SK-N-SH treated with all-trans-retinoic acid at 6 μM for 48 hours (cell line): ENCODE measurements around the gene ABHD8.

ENCODE experiments used
- ATAC-seq: fragments of 200-7000 bp; cut with Tn5 transposase; 3 replicates; pipeline ENCODE4 v1.9.1; 2020; ENCODE audit warnings: mild to moderate bottlenecking, moderate library complexity
- BACH2 ChIP-seq: fragments of 250-450 bp; sonication (Bioruptor Pico); IDR thresholded peaks from 2 replicates; pipeline ENCODE4 v1.9.0; 2021; ENCODE audit warnings: mild to moderate bottlenecking, borderline replicate concordance
- CSDC2 ChIP-seq: fragments of 250-450 bp; sonication (Bioruptor Pico); IDR thresholded peaks from 2 replicates; pipeline ENCODE4 v1.5.0; 2020; ENCODE audit warnings: mild to moderate bottlenecking, moderate library complexity
- ESRRG ChIP-seq: fragments of 250-450 bp; sonication (Bioruptor Pico); IDR thresholded peaks from 2 replicates; pipeline ENCODE4 v1.6.1; 2021; ENCODE audit warnings: mild to moderate bottlenecking
- GLIS3 ChIP-seq: fragments of 250-450 bp; sonication (Bioruptor Pico); IDR thresholded peaks from 2 replicates; pipeline ENCODE4 v1.5.0; 2020; ENCODE audit warnings: mild to moderate bottlenecking, moderate library complexity
- ISL1 ChIP-seq: fragments of 250-450 bp; sonication (Bioruptor Pico); IDR thresholded peaks from 2 replicates; pipeline ENCODE4 v2.1.2; 2022; ENCODE audit warnings: mild to moderate bottlenecking, moderate library complexity
- OSR1 ChIP-seq: fragments of 250-450 bp; sonication (Bioruptor Pico); IDR thresholded peaks from 2 replicates; pipeline ENCODE4 v1.8.0; 2022; ENCODE audit warnings: moderate library complexity, mild to moderate bottlenecking, inconsistent platforms
- PPARA ChIP-seq: fragments of 250-450 bp; sonication (Bioruptor Pico); IDR thresholded peaks from 2 replicates; pipeline ENCODE4 v1.5.0; 2020; ENCODE audit warnings: mild to moderate bottlenecking, borderline replicate concordance
- RARB ChIP-seq: fragments of 250-450 bp; sonication (Bioruptor Pico); IDR thresholded peaks from 2 replicates; pipeline ENCODE4 v1.8.0; 2021; ENCODE audit warnings: mild to moderate bottlenecking, moderate library complexity
- SNAI2 ChIP-seq: fragments of 250-450 bp; sonication (Bioruptor Pico); IDR thresholded peaks from 2 replicates; pipeline ENCODE4 v1.5.0; 2020; ENCODE audit warnings: mild to moderate bottlenecking, moderate library complexity
- TCF4 ChIP-seq: fragments of 250-450 bp; sonication (Bioruptor Pico); IDR thresholded peaks from 2 replicates; pipeline ENCODE4 v1.8.0; 2021; ENCODE audit warnings: mild to moderate bottlenecking, moderate library complexity, borderline replicate concordance
- TOX ChIP-seq: fragments of 250-450 bp; sonication (Bioruptor Pico); IDR thresholded peaks from 2 replicates; pipeline ENCODE4 v1.8.0; 2021; ENCODE audit warnings: mild to moderate bottlenecking, moderate library complexity, borderline replicate concordance
- ZFP3 ChIP-seq: fragments of 250-450 bp; sonication (Bioruptor Pico); IDR thresholded peaks from 2 replicates; pipeline ENCODE4 v1.5.0; 2020; ENCODE audit warnings: mild to moderate bottlenecking, moderate library complexity
- ZFP30 ChIP-seq: fragments of 450-650 bp; formaldehyde crosslinking; IDR thresholded peaks from 2 replicates; pipeline ENCODE4 v1.5.0; 2022; ENCODE audit warnings: mild to moderate bottlenecking, moderate library complexity
- ZNF565 ChIP-seq: fragments of 450-650 bp; formaldehyde crosslinking; conservative IDR thresholded peaks from 2 replicates; pipeline ENCODE4 v1.5.0; 2020; ENCODE audit warnings: low read depth, mild to moderate bottlenecking, moderate library complexity
- ZNF8 ChIP-seq: fragments of 450-650 bp; formaldehyde crosslinking; IDR thresholded peaks from 2 replicates; pipeline ENCODE4 v1.5.0; 2020; ENCODE audit warnings: mild to moderate bottlenecking, moderate library complexity
- TF ChIP-seq, protein P1 (sequence below): fragments of 250-450 bp; sonication (Bioruptor Pico); IDR thresholded peaks from 2 replicates; pipeline ENCODE4 v1.5.1; 2021; ENCODE audit warnings: mild to moderate bottlenecking, moderate library complexity
- TF ChIP-seq, protein P2 (sequence below): fragments of 250-450 bp; sonication (Bioruptor Pico); IDR thresholded peaks from 2 replicates; pipeline ENCODE4 v1.8.0; 2021; ENCODE audit warnings: low read depth, mild to moderate bottlenecking, moderate library complexity, borderline replicate concordance
- TF ChIP-seq, protein P3 (sequence below): fragments of 250-450 bp; sonication (Bioruptor Pico); IDR thresholded peaks from 2 replicates; pipeline ENCODE4 v1.5.0; 2020; ENCODE audit warnings: mild to moderate bottlenecking, moderate library complexity
- TF ChIP-seq, protein P4 (sequence below): fragments of 250-450 bp; sonication (Bioruptor Pico); IDR thresholded peaks from 2 replicates; pipeline ENCODE4 v1.5.1; 2020; ENCODE audit warnings: low read depth, mild to moderate bottlenecking, moderate library complexity
- TF ChIP-seq, protein P5 (sequence below): fragments of 250-450 bp; sonication (Bioruptor Pico); IDR thresholded peaks from 2 replicates; pipeline ENCODE4 v1.8.0; 2020; ENCODE audit warnings: mild to moderate bottlenecking, moderate library complexity, borderline replicate concordance

Gene ABHD8

DNA sequence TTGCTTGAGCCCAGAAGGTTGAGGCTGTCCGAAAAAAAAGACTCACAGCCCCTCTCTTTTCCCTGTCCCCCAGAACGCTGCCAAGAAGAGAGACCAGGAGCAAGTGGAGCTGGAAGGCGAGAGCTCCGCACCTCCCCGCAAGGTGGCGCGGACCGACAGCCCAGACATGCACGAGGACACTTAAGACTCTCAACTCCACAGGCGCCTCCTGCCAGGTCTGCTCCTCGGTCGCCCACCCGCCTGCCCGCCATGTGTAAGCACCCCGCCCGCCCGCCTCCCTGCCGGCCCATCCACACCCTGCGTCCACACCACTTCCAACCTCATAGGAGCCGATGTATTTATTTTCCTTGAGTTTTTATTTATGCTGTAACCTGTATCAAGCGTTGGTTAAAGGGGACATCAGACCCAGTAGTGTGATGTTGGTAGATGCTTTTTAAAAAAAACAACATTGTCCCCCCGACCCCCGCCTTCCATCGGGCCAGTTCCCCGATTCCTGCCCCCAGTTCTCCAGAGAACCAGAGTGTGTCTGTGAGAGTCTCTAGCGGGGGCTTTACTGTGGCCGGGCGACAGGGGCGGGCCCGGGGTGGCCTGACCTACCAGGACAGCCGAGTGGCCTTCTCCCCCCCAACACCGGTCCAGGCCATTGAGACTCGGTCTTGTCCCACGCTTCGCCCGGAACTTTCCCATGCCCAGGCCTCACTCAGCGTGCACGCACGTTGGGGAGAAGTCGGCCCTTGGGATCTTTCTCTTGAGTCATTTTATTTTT, 16.4 kb upstream of the ABHD8 start:
- TF ChIP-seq CSDC2 (CRISPR knock-in tag) (no peak), TCF4 (CRISPR knock-in tag) (no peak), ZFP30 (no peak), OSR1 (CRISPR knock-in tag) (no peak), BACH2 (CRISPR knock-in tag) (no peak), ZNF565 (CRISPR knock-in tag) (no peak), SNAI2 (CRISPR knock-in tag) (no peak), GLIS3 (CRISPR knock-in tag) (no peak), ZNF8 (CRISPR knock-in tag) (no peak), RARB (CRISPR knock-in tag) (no peak), ZFP3 (CRISPR knock-in tag) (no peak), ESRRG (no peak)
- TF ChIP-seq, protein P1, sequence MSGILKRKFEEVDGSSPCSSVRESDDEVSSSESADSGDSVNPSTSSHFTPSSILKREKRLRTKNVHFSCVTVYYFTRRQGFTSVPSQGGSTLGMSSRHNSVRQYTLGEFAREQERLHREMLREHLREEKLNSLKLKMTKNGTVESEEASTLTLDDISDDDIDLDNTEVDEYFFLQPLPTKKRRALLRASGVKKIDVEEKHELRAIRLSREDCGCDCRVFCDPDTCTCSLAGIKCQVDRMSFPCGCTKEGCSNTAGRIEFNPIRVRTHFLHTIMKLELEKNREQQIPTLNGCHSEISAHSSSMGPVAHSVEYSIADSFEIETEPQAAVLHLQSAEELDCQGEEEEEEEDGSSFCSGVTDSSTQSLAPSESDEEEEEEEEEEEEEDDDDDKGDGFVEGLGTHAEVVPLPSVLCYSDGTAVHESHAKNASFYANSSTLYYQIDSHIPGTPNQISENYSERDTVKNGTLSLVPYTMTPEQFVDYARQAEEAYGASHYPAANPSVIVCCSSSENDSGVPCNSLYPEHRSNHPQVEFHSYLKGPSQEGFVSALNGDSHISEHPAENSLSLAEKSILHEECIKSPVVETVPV (CRISPR knock-in tag) = no peak
- TF ChIP-seq, protein P2, sequence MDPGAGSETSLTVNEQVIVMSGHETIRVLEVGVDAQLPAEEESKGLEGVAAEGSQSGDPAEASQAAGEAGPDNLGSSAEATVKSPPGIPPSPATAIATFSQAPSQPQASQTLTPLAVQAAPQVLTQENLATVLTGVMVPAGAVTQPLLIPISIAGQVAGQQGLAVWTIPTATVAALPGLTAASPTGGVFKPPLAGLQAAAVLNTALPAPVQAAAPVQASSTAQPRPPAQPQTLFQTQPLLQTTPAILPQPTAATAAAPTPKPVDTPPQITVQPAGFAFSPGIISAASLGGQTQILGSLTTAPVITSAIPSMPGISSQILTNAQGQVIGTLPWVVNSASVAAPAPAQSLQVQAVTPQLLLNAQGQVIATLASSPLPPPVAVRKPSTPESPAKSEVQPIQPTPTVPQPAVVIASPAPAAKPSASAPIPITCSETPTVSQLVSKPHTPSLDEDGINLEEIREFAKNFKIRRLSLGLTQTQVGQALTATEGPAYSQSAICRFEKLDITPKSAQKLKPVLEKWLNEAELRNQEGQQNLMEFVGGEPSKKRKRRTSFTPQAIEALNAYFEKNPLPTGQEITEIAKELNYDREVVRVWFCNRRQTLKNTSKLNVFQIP (CRISPR knock-in tag) = no peak
- TF ChIP-seq, protein P3, sequence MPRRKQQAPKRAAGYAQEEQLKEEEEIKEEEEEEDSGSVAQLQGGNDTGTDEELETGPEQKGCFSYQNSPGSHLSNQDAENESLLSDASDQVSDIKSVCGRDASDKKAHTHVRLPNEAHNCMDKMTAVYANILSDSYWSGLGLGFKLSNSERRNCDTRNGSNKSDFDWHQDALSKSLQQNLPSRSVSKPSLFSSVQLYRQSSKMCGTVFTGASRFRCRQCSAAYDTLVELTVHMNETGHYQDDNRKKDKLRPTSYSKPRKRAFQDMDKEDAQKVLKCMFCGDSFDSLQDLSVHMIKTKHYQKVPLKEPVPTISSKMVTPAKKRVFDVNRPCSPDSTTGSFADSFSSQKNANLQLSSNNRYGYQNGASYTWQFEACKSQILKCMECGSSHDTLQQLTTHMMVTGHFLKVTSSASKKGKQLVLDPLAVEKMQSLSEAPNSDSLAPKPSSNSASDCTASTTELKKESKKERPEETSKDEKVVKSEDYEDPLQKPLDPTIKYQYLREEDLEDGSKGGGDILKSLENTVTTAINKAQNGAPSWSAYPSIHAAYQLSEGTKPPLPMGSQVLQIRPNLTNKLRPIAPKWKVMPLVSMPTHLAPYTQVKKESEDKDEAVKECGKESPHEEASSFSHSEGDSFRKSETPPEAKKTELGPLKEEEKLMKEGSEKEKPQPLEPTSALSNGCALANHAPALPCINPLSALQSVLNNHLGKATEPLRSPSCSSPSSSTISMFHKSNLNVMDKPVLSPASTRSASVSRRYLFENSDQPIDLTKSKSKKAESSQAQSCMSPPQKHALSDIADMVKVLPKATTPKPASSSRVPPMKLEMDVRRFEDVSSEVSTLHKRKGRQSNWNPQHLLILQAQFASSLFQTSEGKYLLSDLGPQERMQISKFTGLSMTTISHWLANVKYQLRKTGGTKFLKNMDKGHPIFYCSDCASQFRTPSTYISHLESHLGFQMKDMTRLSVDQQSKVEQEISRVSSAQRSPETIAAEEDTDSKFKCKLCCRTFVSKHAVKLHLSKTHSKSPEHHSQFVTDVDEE = no peak
- no peak for ATAC-seq

DNA sequence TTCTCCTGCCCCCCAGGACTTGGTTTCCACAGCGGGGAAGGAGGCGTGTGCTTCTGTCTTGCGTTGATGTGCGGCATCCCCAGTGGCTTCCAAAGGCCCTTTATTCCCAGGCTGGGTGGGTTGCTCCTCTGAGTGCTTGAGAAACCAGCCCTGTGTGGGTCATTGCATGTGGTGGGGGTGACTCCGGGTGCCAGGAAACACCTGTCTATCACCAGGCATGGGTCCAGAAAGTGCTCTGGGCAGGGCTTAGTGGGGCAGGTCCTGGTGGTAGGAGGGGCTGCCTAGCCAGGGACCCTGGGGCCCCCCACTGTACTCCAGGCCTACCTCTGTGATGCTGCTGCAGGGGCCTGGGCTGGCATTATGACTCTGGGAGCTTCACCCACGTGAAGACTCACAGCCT, 15.7 kb upstream of the ABHD8 start:
- TF ChIP-seq RARB (CRISPR knock-in tag) (no peak), ZFP30 (no peak), GLIS3 (CRISPR knock-in tag) (no peak), ZNF8 (CRISPR knock-in tag) (no peak), ESRRG (no peak), ZFP3 (CRISPR knock-in tag) (no peak), TOX (no peak)
- TF ChIP-seq, protein P2 (CRISPR knock-in tag) = no peak
- TF ChIP-seq, protein P4, sequence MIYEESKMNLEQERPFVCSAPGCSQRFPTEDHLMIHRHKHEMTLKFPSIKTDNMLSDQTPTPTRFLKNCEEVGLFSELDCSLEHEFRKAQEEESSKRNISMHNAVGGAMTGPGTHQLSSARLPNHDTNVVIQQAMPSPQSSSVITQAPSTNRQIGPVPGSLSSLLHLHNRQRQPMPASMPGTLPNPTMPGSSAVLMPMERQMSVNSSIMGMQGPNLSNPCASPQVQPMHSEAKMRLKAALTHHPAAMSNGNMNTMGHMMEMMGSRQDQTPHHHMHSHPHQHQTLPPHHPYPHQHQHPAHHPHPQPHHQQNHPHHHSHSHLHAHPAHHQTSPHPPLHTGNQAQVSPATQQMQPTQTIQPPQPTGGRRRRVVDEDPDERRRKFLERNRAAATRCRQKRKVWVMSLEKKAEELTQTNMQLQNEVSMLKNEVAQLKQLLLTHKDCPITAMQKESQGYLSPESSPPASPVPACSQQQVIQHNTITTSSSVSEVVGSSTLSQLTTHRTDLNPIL (CRISPR knock-in tag) = no peak
- no peak for ATAC-seq

DNA sequence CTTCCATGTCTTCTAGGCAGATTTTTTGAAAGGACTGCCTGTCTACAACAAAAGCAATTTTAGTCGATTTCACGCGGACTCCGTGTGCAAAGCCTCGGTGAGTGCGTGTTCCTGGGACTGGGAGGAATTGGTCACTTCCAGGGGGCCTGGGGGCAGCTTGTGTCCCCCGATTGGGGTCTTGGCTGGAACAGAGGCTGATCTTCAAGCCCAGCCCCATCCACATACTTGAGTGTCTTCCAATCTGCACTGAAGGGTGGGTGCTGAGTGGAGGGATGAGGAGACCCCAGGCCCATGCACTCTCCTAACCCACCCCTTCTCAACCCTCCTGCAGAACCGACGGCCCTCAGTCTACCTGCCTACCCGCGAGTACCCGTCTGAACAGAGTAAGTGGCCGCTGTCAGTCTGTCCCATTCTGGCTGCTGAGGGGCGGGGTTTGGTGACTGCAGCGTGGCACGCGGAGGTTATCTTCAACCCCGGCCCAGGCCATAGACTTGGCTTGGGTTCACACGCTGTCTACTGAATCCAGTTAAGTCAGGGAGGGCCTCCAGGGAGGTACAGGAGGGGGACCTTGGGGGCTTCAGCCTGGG, 10.9 kb upstream of the ABHD8 start:
- ATAC-seq = no peak
- TF ChIP-seq ZFP3 (CRISPR knock-in tag) (no peak), TCF4 (CRISPR knock-in tag) (no peak), ZNF8 (CRISPR knock-in tag) (no peak), TOX (no peak), GLIS3 (CRISPR knock-in tag) (no peak), PPARA (CRISPR knock-in tag) (no peak), ZNF565 (CRISPR knock-in tag) (no peak), ISL1 (CRISPR knock-in tag) (no peak)
- TF ChIP-seq, protein P3 = no peak
- TF ChIP-seq, protein P1 (CRISPR knock-in tag) = no peak
- TF ChIP-seq, protein P5, sequence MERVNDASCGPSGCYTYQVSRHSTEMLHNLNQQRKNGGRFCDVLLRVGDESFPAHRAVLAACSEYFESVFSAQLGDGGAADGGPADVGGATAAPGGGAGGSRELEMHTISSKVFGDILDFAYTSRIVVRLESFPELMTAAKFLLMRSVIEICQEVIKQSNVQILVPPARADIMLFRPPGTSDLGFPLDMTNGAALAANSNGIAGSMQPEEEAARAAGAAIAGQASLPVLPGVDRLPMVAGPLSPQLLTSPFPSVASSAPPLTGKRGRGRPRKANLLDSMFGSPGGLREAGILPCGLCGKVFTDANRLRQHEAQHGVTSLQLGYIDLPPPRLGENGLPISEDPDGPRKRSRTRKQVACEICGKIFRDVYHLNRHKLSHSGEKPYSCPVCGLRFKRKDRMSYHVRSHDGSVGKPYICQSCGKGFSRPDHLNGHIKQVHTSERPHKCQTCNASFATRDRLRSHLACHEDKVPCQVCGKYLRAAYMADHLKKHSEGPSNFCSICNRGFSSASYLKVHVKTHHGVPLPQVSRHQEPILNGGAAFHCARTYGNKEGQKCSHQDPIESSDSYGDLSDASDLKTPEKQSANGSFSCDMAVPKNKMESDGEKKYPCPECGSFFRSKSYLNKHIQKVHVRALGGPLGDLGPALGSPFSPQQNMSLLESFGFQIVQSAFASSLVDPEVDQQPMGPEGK (CRISPR knock-in tag) = no peak
